ENCODE data around the gene CPNE7.

The CPNE7 gene

DNA sequence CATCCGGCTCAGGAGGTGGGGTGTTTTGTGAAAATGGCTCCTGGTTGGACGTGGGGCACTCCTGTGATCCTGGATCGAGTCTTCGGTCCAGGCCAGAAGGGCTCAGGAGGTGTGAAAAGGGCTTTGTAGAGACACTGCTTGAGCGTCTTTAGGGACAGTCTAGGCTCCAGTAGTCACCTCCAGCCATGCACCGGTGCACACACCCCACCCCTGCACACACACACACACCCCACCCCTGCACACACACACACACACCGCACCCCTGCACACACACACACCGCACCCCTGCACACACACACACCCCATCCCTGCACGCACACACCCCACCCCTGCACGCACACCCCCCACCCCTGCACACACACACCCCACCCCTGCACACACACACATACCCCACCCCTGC lies 62.9 kb downstream of the CPNE7 start:
- DNase-seq (ENCODE audit: low read depth in 1 of 2, low spot score in 1 of 2): no peak
- Histone ChIP-seq H3K27me3 (ENCODE audit: insufficient read depth, poor library complexity, severe bottlenecking) (no peaks in the 10 kb centered on the region), H3K27ac (replicated peaks) (no peak overlapping the region), H3K4me3 (replicated peaks; ENCODE audit: insufficient read depth, low read length) (no peak overlapping the region)
- TF ChIP-seq, protein P1, sequence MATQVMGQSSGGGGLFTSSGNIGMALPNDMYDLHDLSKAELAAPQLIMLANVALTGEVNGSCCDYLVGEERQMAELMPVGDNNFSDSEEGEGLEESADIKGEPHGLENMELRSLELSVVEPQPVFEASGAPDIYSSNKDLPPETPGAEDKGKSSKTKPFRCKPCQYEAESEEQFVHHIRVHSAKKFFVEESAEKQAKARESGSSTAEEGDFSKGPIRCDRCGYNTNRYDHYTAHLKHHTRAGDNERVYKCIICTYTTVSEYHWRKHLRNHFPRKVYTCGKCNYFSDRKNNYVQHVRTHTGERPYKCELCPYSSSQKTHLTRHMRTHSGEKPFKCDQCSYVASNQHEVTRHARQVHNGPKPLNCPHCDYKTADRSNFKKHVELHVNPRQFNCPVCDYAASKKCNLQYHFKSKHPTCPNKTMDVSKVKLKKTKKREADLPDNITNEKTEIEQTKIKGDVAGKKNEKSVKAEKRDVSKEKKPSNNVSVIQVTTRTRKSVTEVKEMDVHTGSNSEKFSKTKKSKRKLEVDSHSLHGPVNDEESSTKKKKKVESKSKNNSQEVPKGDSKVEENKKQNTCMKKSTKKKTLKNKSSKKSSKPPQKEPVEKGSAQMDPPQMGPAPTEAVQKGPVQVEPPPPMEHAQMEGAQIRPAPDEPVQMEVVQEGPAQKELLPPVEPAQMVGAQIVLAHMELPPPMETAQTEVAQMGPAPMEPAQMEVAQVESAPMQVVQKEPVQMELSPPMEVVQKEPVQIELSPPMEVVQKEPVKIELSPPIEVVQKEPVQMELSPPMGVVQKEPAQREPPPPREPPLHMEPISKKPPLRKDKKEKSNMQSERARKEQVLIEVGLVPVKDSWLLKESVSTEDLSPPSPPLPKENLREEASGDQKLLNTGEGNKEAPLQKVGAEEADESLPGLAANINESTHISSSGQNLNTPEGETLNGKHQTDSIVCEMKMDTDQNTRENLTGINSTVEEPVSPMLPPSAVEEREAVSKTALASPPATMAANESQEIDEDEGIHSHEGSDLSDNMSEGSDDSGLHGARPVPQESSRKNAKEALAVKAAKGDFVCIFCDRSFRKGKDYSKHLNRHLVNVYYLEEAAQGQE (IDR thresholded peaks at IDR 0.05; ENCODE audit: insufficient replicate concordance, low read depth): no peak

- no peak for TF ChIP-seq POLR2AphosphoS5 (IDR thresholded peaks at IDR 0.05; ENCODE audit: low read depth)
- no peak for TF ChIP-seq CTCF (IDR thresholded peaks at IDR 0.05; ENCODE audit: insufficient read depth, low read length)
- no peak for TF ChIP-seq GABPA (IDR thresholded peaks at IDR 0.05; ENCODE audit: low read depth)
- TF ChIP-seq, protein P1 (IDR thresholded peaks at IDR 0.05; ENCODE audit: insufficient replicate concordance, low read depth): no peak
- TF ChIP-seq SPI1 (IDR thresholded peaks at IDR 0.05; ENCODE audit: borderline replicate concordance, low read depth): no peak
- DNase-seq (ENCODE audit: low read depth in 1 of 2, low spot score in 1 of 2): no peak
- H3K4me3 ChIP-seq (replicated peaks; ENCODE audit: insufficient read depth, low read length): no peak overlapping the region
- H3K27me3 ChIP-seq (ENCODE audit: insufficient read depth, poor library complexity, severe bottlenecking): no peaks in the 10 kb centered on the region
- H3K27ac ChIP-seq (replicated peaks): no peak overlapping the region
Observed at GRCh38 chr16:89639385-89639784, 63.8 kb downstream of the CPNE7 start.

DNA sequence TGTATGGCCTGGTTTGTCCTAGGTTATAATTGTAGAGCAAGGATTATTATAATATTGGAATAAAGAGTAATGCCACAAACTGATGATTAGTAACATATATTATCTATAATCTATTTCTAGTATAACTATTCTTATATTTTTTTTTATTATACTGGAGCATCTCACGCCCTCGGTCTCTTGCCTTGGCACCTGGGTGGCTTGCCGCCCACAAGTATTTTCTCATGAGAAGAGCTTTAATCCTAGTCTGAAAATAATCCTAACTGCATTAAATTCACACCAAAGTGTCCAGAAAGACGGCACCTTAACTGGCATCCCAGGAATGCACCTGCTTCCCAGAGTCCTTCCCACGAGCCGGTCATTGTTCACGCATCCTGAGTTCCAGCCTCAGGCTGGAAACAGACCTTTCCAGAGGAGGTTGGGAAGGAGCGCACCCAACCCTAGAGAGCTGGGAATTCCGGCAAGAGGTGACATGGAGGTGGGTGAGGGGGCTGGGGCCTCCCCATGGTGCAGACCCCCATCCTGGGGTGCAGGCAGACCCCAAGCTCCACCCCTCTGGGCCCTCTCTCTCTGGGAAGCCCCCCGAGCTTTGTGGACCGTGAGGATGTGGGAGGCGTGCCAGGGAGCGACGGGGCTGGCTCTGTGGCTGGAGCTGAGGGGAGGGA lies 66.0 kb downstream of the CPNE7 start:
- TF ChIP-seq CTCF (IDR thresholded peaks at IDR 0.05; ENCODE audit: insufficient read depth, low read length): no peak
- no peak for TF ChIP-seq POLR2AphosphoS5 (IDR thresholded peaks at IDR 0.05; ENCODE audit: low read depth)
- TF ChIP-seq GABPA (IDR thresholded peaks at IDR 0.05; ENCODE audit: low read depth): no peak
- TF ChIP-seq SPI1 (IDR thresholded peaks at IDR 0.05; ENCODE audit: borderline replicate concordance, low read depth): no peak
- TF ChIP-seq, protein P1 (IDR thresholded peaks at IDR 0.05; ENCODE audit: insufficient replicate concordance, low read depth): no peak
- Histone ChIP-seq H3K27ac (replicated peaks) (no peak overlapping the region), H3K4me3 (replicated peaks; ENCODE audit: insufficient read depth, low read length) (no peak overlapping the region), H3K27me3 (ENCODE audit: insufficient read depth, poor library complexity, severe bottlenecking) (no peaks in the 10 kb centered on the region)
- no peak for DNase-seq (ENCODE audit: low read depth in 1 of 2, low spot score in 1 of 2)
